Mesenchymal stem cell (in vitro differentiated cells and primary cell): ENCODE data around the gene FSTL1.
A peak's percentile ranks its signal among the peaks of the same experiment; 100 is the strongest.

Experiments used
- DNase-seq: peaks from one replicate; pipeline ENCODE4 v3.0.0-alpha.2; 2013
- H2AFZ ChIP-seq: one replicate; pipeline ENCODE4 v1.6.1; 2013; ENCODE audit warnings: low read depth, mild to moderate bottlenecking, control low read depth, inconsistent platforms, low read length, moderate library complexity
- H2AK5ac ChIP-seq: 2 replicates; pipeline ENCODE4 v1.6.1; 2013; ENCODE audit warnings: low read length, moderate library complexity, mild to moderate bottlenecking, inconsistent platforms; ENCODE audit not compliant: severe bottlenecking
- H2BK120ac ChIP-seq: one replicate; pipeline ENCODE4 v1.6.1; 2013; ENCODE audit warnings: low read depth, mild to moderate bottlenecking, inconsistent platforms, low read length, moderate library complexity
- H2BK12ac ChIP-seq, 2 experiments: one replicate each; pipeline ENCODE4 v1.6.1; 2013; ENCODE audit warnings: inconsistent platforms in 2 of 2, low read length in 2 of 2, mild to moderate bottlenecking in 2 of 2, moderate library complexity in 2 of 2, control low read depth in 1 of 2
- H2BK15ac ChIP-seq: one replicate; pipeline ENCODE4 v1.6.1; 2013; ENCODE audit warnings: mild to moderate bottlenecking, low read depth, inconsistent platforms; ENCODE audit not compliant: poor library complexity, severe bottlenecking
- H2BK5ac ChIP-seq: 2 replicates; pipeline ENCODE4 v1.6.1; 2013; ENCODE audit warnings: low read depth, mild to moderate bottlenecking, low read length, control low read depth, inconsistent platforms; ENCODE audit not compliant: poor library complexity, severe bottlenecking
- H3K14ac ChIP-seq, 2 experiments: one replicate each; pipeline ENCODE4 v1.6.1; 2013; ENCODE audit warnings: inconsistent platforms in 2 of 2, low read length in 2 of 2, control low read depth in 1 of 2, mild to moderate bottlenecking in 1 of 2, moderate library complexity in 1 of 2
- H3K18ac ChIP-seq, 2 experiments: one replicate each; pipeline ENCODE4 v1.6.1; 2013; ENCODE audit warnings: inconsistent platforms in 2 of 2, low read length in 2 of 2, control low read depth in 1 of 2, low read depth in 1 of 2, mild to moderate bottlenecking in 1 of 2
- H3K23ac ChIP-seq, 2 experiments: one replicate each; pipeline ENCODE4 v1.6.1; 2013; ENCODE audit warnings: inconsistent platforms in 2 of 2, low read length in 2 of 2, mild to moderate bottlenecking in 2 of 2, moderate library complexity in 2 of 2, control low read depth in 1 of 2
- H3K27ac ChIP-seq: 2 replicates; pipeline ENCODE4 v1.5.1; 2013; ENCODE audit warnings: mild to moderate bottlenecking, moderate library complexity, low read length, control low read depth, inconsistent platforms; ENCODE audit not compliant: poor library complexity, severe bottlenecking
- H3K27me3 ChIP-seq, 2 experiments: 2 replicates each; pipeline versions ENCODE4 v1.6.1 to v1.7.0; 2013; ENCODE audit warnings: low read length in 2 of 2, mild to moderate bottlenecking in 2 of 2, moderate library complexity in 2 of 2, control low read depth in 1 of 2, inconsistent platforms in 1 of 2; ENCODE audit not compliant: control insufficient read depth in 1 of 2, insufficient read depth in 1 of 2
- H3K36me3 ChIP-seq, 2 experiments: 2 replicates each; pipeline versions ENCODE4 v1.6.1 to v1.7.0; 2013; ENCODE audit warnings: low read length in 2 of 2, control low read depth in 1 of 2, inconsistent platforms in 1 of 2, low read depth in 1 of 2, mild to moderate bottlenecking in 1 of 2; ENCODE audit not compliant: insufficient read depth in 2 of 2, control insufficient read depth in 1 of 2
- H3K4ac ChIP-seq, 2 experiments: one replicate each; pipeline ENCODE4 v1.6.1; 2013; ENCODE audit warnings: inconsistent platforms in 2 of 2, low read length in 2 of 2, mild to moderate bottlenecking in 2 of 2, moderate library complexity in 2 of 2, control low read depth in 1 of 2, low read depth in 1 of 2
- H3K4me1 ChIP-seq: 2 replicates; pipeline ENCODE4 v1.6.1; 2013; ENCODE audit warnings: low read depth, low read length, control low read depth; ENCODE audit not compliant: control insufficient read depth, insufficient read depth
- H3K4me2 ChIP-seq: 2 replicates; pipeline ENCODE4 v1.6.1; 2013; ENCODE audit warnings: low read length, mild to moderate bottlenecking, inconsistent platforms; ENCODE audit not compliant: poor library complexity, severe bottlenecking
- H3K4me3 ChIP-seq, 2 experiments: 2 replicates each; pipeline versions ENCODE4 v1.5.1 to v1.7.0; 2013; ENCODE audit warnings: low read length in 2 of 2, mild to moderate bottlenecking in 2 of 2, control low read depth in 1 of 2, low read depth in 1 of 2; ENCODE audit not compliant: insufficient read depth in 1 of 2
- H3K79me1 ChIP-seq: replicated peaks from 2 replicates; pipeline ENCODE4 v1.6.1; 2013; ENCODE audit warnings: mild to moderate bottlenecking, control low read depth, low read length, inconsistent platforms; ENCODE audit not compliant: poor library complexity, severe bottlenecking
- H3K9ac ChIP-seq: 2 replicates; pipeline ENCODE4 v1.7.0; 2013; ENCODE audit warnings: mild to moderate bottlenecking, low read length, moderate library complexity
- H3K9me3 ChIP-seq: 2 replicates; pipeline ENCODE4 v1.7.0; 2013; ENCODE audit warnings: mild to moderate bottlenecking, low read length; ENCODE audit not compliant: control insufficient read depth
- H4K8ac ChIP-seq: one replicate; pipeline ENCODE4 v1.6.1; 2013; ENCODE audit warnings: inconsistent platforms, mild to moderate bottlenecking, low read length, moderate library complexity
- H4K91ac ChIP-seq: one replicate; pipeline ENCODE4 v1.6.1; 2013; ENCODE audit warnings: mild to moderate bottlenecking, low read length, inconsistent platforms
- WGBS: methylation state at CpG from one replicate; pipeline ENCODE4 v1.1.7; 2013; ENCODE audit warnings: mixed read lengths; 5-methylcytosine and 5-hydroxymethylcytosine counted together

The FSTL1 gene

GRCh38 chr3:120443626-120444123, 7.1 kb downstream of the FSTL1 start:
- no peak overlapping the region for H2AFZ ChIP-seq
- H3K9me3 ChIP-seq = no peaks in the 10 kb centered on the region
- H3K27ac ChIP-seq = no peak overlapping the region
- H3K4ac ChIP-seq = no peak overlapping the region
- peak overlapping the region; percentile 99 for H3K9ac ChIP-seq
- no peak overlapping the region for H2BK12ac ChIP-seq
- no peak overlapping the region for H3K4me2 ChIP-seq
- no peak overlapping the region for H3K23ac ChIP-seq
- no peaks in the 10 kb centered on the region for H3K79me1 ChIP-seq
- H2BK15ac ChIP-seq = no peak overlapping the region
- WGBS = no CpG with 5 or more reads among the region's 1 CpG
- H3K4me3 ChIP-seq = peak overlapping the region in 1 of 2 experiments; percentile 31
- H2BK5ac ChIP-seq = no peak overlapping the region
- H3K36me3 ChIP-seq = peaks cover 20 to 83% of the 10 kb centered on the region in 2 experiments
- no peak overlapping the region for H3K18ac ChIP-seq
- H3K14ac ChIP-seq = no peak overlapping the region
- H4K91ac ChIP-seq = no peak overlapping the region
- no peak overlapping the region for H4K8ac ChIP-seq
- no peak for DNase-seq
- H3K4me1 ChIP-seq = peaks cover 19% of the 10 kb centered on the region
- H2BK120ac ChIP-seq = no peak overlapping the region
- H2AK5ac ChIP-seq = no peak overlapping the region
- no peaks in the 10 kb centered on the region for H3K27me3 ChIP-seq

- Histone ChIP-seq H2AFZ (no peak overlapping the region), H2AK5ac (no peak overlapping the region), H3K9me3 (no peaks in the 10 kb centered on the region), H3K4me1 (peaks cover 21% of the 10 kb centered on the region), H3K79me1 (no peaks in the 10 kb centered on the region), H3K27me3 (no peaks in the 10 kb centered on the region), H2BK120ac (no peak overlapping the region), H3K4me3 (peak overlapping the region in 1 of 2 experiments; percentile 20), H2BK5ac (no peak overlapping the region), H2BK12ac (no peak overlapping the region), H3K14ac (no peak overlapping the region), H3K9ac (peak overlapping the region; percentile 99), H4K8ac (no peak overlapping the region), H3K36me3 (peaks cover 20 to 88% of the 10 kb centered on the region in 2 experiments), H3K23ac (no peak overlapping the region), H4K91ac (no peak overlapping the region), H3K27ac (no peak overlapping the region), H3K4ac (no peak overlapping the region), H2BK15ac (no peak overlapping the region), H3K4me2 (no peak overlapping the region), H3K18ac (no peak overlapping the region)
- WGBS = 63% methylated on average over 1 of the region's 2 CpGs
- DNase-seq = peak; percentile 38
These were observed 7.7 kb downstream of the FSTL1 start for GRCh38 chr3:120442975-120443517.

- H3K14ac ChIP-seq = no peak overlapping the region
- H3K36me3 ChIP-seq = peaks cover 20 to 90% of the 10 kb centered on the region in 2 experiments
- no peak overlapping the region for H2BK5ac ChIP-seq
- DNase-seq = no peak
- H4K91ac ChIP-seq = no peak overlapping the region
- WGBS = 100% methylated on average over 4 of the region's 4 CpGs
- peak overlapping the region in 1 of 2 experiments; percentile 55 for H3K23ac ChIP-seq
- H3K4me2 ChIP-seq = no peak overlapping the region
- H2BK120ac ChIP-seq = no peak overlapping the region
- H4K8ac ChIP-seq = no peak overlapping the region
- H3K4me1 ChIP-seq = peaks cover 15% of the 10 kb centered on the region
- no peak overlapping the region for H3K4me3 ChIP-seq
- H2AK5ac ChIP-seq = peak overlapping the region; percentile 33
- H3K9ac ChIP-seq = peak overlapping the region; percentile 11
- no peaks in the 10 kb centered on the region for H3K27me3 ChIP-seq
- H2BK12ac ChIP-seq = no peak overlapping the region
- H3K27ac ChIP-seq = peak overlapping the region; percentile 16
- no peak overlapping the region for H3K4ac ChIP-seq
- H3K18ac ChIP-seq = peak overlapping the region in 1 of 2 experiments; percentile 91
- no peaks in the 10 kb centered on the region for H3K9me3 ChIP-seq
- no peak overlapping the region for H2AFZ ChIP-seq
- H3K79me1 ChIP-seq = no peaks in the 10 kb centered on the region
- no peak overlapping the region for H2BK15ac ChIP-seq
These were observed 9.0 kb downstream of the FSTL1 start for GRCh38 chr3:120441776-120442175.

- Histone ChIP-seq H3K4me3 (no peak overlapping the region), H3K27ac (peak overlapping the region; percentile 15), H3K4ac (no peak overlapping the region), H3K27me3 (no peaks in the 10 kb centered on the region), H4K91ac (no peak overlapping the region), H3K4me1 (peaks cover 17% of the 10 kb centered on the region), H3K79me1 (no peaks in the 10 kb centered on the region), H2BK12ac (peak overlapping the region in 1 of 2 experiments; percentile 29), H2BK120ac (no peak overlapping the region), H2BK5ac (no peak overlapping the region), H3K36me3 (peaks cover 17 to 87% of the 10 kb centered on the region in 2 experiments), H3K18ac (peak overlapping the region in 1 of 2 experiments; percentile 75), H3K9me3 (no peaks in the 10 kb centered on the region), H3K9ac (no peak overlapping the region), H3K23ac (no peak overlapping the region), H3K14ac (no peak overlapping the region), H2BK15ac (no peak overlapping the region), H4K8ac (no peak overlapping the region), H2AFZ (no peak overlapping the region), H2AK5ac (no peak overlapping the region), H3K4me2 (no peak overlapping the region)
- 91% methylated on average over 3 of the region's 3 CpGs for WGBS
- DNase-seq = no peak
These were observed 10.0 kb downstream of the FSTL1 start for GRCh38 chr3:120440762-120441161.
